ENCODE data around the gene MAP3K4. TPM values are rescaled to one million over a fixed set of nuclear protein-coding genes. Genes with fewer than 3 reads are reported as not detected.
A peak's percentile ranks its signal among the peaks of the same experiment; 100 is the strongest.

Gene MAP3K4
- total RNA-seq, 1 donor from 2014 or later, result 25.5 TPM

DNA sequence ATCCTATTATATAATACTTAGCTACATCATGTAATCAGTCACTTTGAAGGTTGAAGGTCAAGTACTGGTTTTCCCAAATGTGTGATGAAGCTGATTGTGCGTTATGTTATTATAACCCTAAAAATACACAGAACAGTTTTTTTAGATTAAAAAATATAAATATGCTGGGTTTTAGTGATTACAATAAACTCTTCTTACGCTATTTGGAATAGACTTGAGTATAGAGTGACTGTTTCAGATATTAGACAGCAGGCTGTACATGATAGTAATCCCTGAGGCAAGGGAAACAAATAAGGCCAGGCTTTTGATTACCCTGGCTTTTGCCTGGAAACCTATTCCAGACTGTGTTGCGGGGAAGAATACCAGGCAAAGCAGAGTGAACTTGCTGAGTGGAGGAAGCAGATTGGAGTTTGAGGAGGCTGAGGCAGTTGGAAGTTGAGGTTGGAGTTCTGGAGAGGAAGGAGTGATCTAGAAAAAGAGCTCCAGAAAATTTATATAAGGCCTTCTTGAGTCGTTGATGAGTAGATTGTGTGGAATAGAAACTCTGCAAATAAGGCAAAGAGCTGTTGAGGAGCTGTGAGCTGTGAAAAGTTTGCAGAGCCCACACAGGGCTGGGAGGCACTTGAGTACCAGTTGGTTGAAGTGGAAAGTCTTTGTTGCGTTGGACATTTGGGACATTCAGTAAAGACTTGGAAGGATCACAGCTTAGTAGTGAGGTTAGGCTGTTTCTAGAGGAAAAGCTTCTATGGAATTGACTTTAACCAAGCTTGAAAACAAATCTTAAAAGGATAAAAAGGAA is 26.4 kb downstream of the MAP3K4 start:
- TF ChIP-seq, protein P1, sequence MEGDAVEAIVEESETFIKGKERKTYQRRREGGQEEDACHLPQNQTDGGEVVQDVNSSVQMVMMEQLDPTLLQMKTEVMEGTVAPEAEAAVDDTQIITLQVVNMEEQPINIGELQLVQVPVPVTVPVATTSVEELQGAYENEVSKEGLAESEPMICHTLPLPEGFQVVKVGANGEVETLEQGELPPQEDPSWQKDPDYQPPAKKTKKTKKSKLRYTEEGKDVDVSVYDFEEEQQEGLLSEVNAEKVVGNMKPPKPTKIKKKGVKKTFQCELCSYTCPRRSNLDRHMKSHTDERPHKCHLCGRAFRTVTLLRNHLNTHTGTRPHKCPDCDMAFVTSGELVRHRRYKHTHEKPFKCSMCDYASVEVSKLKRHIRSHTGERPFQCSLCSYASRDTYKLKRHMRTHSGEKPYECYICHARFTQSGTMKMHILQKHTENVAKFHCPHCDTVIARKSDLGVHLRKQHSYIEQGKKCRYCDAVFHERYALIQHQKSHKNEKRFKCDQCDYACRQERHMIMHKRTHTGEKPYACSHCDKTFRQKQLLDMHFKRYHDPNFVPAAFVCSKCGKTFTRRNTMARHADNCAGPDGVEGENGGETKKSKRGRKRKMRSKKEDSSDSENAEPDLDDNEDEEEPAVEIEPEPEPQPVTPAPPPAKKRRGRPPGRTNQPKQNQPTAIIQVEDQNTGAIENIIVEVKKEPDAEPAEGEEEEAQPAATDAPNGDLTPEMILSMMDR (IDR thresholded peaks at IDR 0.05), result no peak
- no peaks in the 10 kb centered on the region for H3K9me3 Mint-ChIP-seq (ENCODE audit: low read depth)
- no peak for DNase-seq (ENCODE audit: low spot score)
- H3K4me3 Mint-ChIP-seq (ENCODE audit: unreplicated experiment), result no peak overlapping the region
- peaks cover 1% of the 10 kb centered on the region for H3K36me3 Mint-ChIP-seq (ENCODE audit: low read depth)
- H3K4me1 Mint-ChIP-seq (ENCODE audit: low read depth), result peaks cover 16% of the 10 kb centered on the region
- no peaks in the 10 kb centered on the region for H3K27me3 Mint-ChIP-seq (ENCODE audit: low read depth)
- H3K27ac Mint-ChIP-seq (ENCODE audit: unreplicated experiment), result no peak overlapping the region

DNA sequence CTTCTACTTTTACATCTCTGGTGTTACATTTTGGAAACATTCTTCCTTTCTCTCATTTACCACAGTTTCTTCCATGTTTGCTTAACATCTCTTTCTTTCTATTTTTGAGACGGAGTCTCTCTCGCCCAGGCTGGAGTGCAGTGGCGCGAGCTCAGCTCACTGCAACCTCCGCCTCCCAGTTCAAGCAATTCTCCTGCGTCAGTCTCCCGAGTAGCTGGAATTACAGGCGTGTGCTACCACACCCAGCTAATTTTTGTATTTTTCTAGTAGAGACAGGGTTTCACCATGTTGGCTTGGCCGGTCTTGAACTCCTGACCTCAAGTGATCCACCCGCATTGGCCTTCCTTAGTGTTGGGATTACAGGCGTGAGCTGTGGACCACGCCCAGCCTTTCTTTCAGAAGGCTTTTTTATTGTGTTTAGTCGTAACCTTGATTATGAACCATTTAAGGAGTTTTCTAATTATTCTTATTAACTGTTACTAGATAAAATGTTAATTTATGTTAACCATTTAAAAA is 27.8 kb downstream of the MAP3K4 start:
- TF ChIP-seq, protein P1 (IDR thresholded peaks at IDR 0.05), result no peak
- peaks cover 9% of the 10 kb centered on the region for H3K4me1 Mint-ChIP-seq (ENCODE audit: low read depth)
- no peaks in the 10 kb centered on the region for H3K27me3 Mint-ChIP-seq (ENCODE audit: low read depth)
- H3K9me3 Mint-ChIP-seq (ENCODE audit: low read depth), result no peaks in the 10 kb centered on the region
- peaks cover 1% of the 10 kb centered on the region for H3K36me3 Mint-ChIP-seq (ENCODE audit: low read depth)
- H3K4me3 Mint-ChIP-seq (ENCODE audit: unreplicated experiment), result no peak overlapping the region
- no peak for DNase-seq (ENCODE audit: low spot score)
- peak overlapping the region; percentile 58 for H3K27ac Mint-ChIP-seq (ENCODE audit: unreplicated experiment)

DNA sequence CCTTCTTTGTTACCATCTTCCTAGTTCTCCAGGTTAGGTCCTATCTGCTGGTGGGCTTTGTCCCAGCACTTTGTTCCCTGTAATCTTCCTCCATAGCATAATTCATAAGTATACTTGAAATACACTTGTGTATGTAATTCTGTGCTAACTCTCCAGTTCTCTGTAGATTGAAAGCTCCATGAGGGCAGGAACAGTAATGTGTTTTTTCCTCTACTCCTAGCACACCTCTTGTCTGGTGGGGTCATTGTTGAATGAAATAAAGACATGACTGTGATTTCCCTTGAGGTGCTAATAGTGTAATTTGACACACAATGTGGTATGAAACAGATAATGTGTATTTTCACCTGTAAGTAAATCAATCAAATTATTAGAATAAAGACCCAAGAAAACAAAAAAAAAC is 30.0 kb downstream of the MAP3K4 start:
- DNase-seq (ENCODE audit: low spot score), result no peak

DNA sequence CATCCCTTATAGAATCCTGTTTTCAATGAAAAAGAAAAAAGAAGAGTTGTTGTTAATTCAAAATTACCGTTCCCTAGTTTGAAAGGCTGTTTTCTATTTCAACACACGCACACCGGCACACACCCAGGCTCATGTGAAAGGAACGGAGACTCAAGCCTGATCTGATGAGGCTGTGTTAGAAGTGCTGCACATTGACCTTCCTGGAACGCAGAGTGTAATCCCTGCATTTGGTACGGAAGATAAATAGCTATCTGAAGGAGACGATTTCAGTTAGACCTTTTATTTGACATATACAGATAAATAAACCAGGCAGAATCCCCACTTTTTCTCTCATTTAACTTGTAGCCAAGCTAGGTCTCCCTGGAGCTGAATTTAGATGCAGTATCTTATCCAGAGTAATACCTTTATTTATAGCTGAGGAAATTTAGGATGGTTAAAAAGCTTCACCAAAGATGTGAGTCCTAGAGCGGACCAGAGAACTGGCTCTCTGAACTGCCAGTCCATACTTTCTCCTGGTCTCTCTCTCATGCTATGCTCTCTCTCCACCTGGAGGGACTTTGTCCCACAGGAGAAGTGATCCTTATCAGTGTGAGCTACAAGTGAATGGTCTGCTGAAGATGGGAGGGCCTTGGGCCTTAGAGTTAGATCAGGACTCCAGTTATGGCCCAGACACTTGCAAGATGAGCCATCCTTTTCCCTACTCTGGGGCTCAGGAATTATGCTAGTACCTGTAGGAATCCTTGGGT is 30.6 kb downstream of the MAP3K4 start:
- Mint-ChIP-seq H3K36me3 (ENCODE audit: low read depth) (peaks cover 1% of the 10 kb centered on the region), H3K27ac (ENCODE audit: unreplicated experiment) (no peak overlapping the region), H3K9me3 (ENCODE audit: low read depth) (no peaks in the 10 kb centered on the region), H3K27me3 (ENCODE audit: low read depth) (no peaks in the 10 kb centered on the region), H3K4me1 (ENCODE audit: low read depth) (peaks cover 23% of the 10 kb centered on the region), H3K4me3 (ENCODE audit: unreplicated experiment) (no peak overlapping the region)
- TF ChIP-seq, protein P1 (IDR thresholded peaks at IDR 0.05), result no peak
- no peak for DNase-seq (ENCODE audit: low spot score)

More for the DNA sequence above, 30.0 kb downstream of the MAP3K4 start:
- Mint-ChIP-seq H3K4me3 (ENCODE audit: unreplicated experiment) (no peak overlapping the region), H3K27ac (ENCODE audit: unreplicated experiment) (no peak overlapping the region), H3K27me3 (ENCODE audit: low read depth) (no peaks in the 10 kb centered on the region), H3K9me3 (ENCODE audit: low read depth) (no peaks in the 10 kb centered on the region), H3K4me1 (ENCODE audit: low read depth) (peaks cover 20% of the 10 kb centered on the region), H3K36me3 (ENCODE audit: low read depth) (peaks cover 1% of the 10 kb centered on the region)
- TF ChIP-seq, protein P1 (IDR thresholded peaks at IDR 0.05), result no peak

DNA sequence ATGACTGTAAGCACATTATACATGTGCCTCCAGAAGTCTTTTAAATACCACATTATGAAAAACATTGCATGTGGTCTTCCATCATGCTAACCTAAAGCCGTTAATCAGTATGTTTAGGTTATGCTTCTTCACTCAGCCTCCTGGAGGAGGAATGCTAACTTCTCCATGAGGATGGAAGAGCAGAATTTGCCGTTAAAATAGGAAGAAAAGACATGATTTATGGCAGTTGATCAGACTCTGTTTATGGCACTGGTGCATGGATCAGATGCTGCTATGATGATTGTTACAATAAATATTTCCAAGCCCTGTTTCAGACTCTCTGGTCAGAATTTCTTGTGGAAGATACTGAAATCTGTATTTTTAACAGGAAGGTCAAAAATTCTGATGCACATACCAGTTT is 31.7 kb downstream of the MAP3K4 start:
- no peaks in the 10 kb centered on the region for H3K9me3 Mint-ChIP-seq (ENCODE audit: low read depth)
- H3K4me3 Mint-ChIP-seq (ENCODE audit: unreplicated experiment), result no peak overlapping the region
- TF ChIP-seq, protein P1 (IDR thresholded peaks at IDR 0.05), result no peak
- peaks cover 28% of the 10 kb centered on the region for H3K4me1 Mint-ChIP-seq (ENCODE audit: low read depth)
- DNase-seq (ENCODE audit: low spot score), result no peak
- H3K27ac Mint-ChIP-seq (ENCODE audit: unreplicated experiment), result no peak overlapping the region
- H3K36me3 Mint-ChIP-seq (ENCODE audit: low read depth), result peaks cover 1% of the 10 kb centered on the region
- no peaks in the 10 kb centered on the region for H3K27me3 Mint-ChIP-seq (ENCODE audit: low read depth)

All from chondrocyte (in vitro differentiated cells).